Chondrocyte (in vitro differentiated cells): Measurements from ENCODE around the gene PDPK1. TPM values are rescaled to one million over a fixed set of nuclear protein-coding genes. Genes with fewer than 3 reads are reported as not detected.
A peak's percentile ranks its signal among the peaks of the same experiment; 100 is the strongest.
"Not testable (repeated sequence)": the region's sequence is repeated elsewhere in the genome, so short reads cannot be mapped to it uniquely, and the experiment has no call there.

Source experiments
- DNase-seq: peaks from one replicate; pipeline ENCODE4 v3.0.0; 2021; ENCODE audit warnings: mixed read lengths, low spot score
- H3K27ac Mint-ChIP-seq: one replicate; pipeline ENCODE4 v1.8.0; 2021; ENCODE audit warnings: mild to moderate bottlenecking, moderate library complexity, mixed read lengths; ENCODE audit not compliant: unreplicated experiment
- H3K27me3 Mint-ChIP-seq: 2 replicates; pipeline ENCODE4 v1.8.0; 2021; ENCODE audit warnings: low read depth, mixed read lengths
- H3K36me3 Mint-ChIP-seq: 2 replicates; pipeline ENCODE4 v1.8.0; 2021; ENCODE audit warnings: low read depth, mixed read lengths
- H3K4me1 Mint-ChIP-seq: 2 replicates; pipeline ENCODE4 v1.8.0; 2021; ENCODE audit warnings: low read depth, mild to moderate bottlenecking, mixed read lengths
- H3K4me3 Mint-ChIP-seq: one replicate; pipeline ENCODE4 v1.8.0; 2021; ENCODE audit warnings: mild to moderate bottlenecking, moderate library complexity, mixed read lengths; ENCODE audit not compliant: unreplicated experiment
- H3K9me3 Mint-ChIP-seq: 2 replicates; pipeline ENCODE4 v1.8.0; 2021; ENCODE audit warnings: low read depth, mixed read lengths
- CTCF ChIP-seq: fragments of 200-600 bp; sonication (generic); IDR thresholded peaks from 2 replicates; pipeline ENCODE4 v1.5.0; 2021; ENCODE audit warnings: antibody characterized with exemption, mild to moderate bottlenecking, moderate library complexity
- total RNA-seq: library from RNA; stranded (reverse); gene quantifications from 3 replicates; pipeline ENCODE4 v1.2.1, GENCODE V29; 2021

PDPK1 gene
- total RNA-seq, 1 donor from 2014 or later = 39.6 TPM

DNA sequence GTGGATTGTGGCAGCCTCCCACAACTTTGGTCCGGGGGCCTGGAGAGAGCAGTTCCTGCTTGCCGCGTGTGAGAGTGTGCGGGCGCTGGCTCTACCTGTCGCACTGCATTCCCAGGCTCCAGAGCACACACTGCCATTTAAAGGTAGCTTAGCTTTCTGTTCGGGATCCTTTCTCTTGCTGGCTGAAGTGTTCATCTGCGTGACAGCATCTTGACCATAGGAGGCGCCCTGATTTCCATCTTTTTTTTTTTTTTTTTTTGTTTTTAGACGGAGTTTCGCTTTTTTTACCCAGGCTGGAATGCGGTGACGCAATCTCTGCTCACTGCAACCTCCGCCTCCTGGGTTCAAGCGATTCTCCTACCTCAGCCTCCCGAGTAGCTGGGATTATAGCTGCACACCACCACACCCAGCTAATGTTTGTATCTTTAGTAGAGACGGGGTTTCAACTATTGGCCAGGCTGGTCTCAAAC, 13.6 kb downstream of the PDPK1 start:
- not testable (repeated sequence) for H3K4me1 Mint-ChIP-seq

DNA sequence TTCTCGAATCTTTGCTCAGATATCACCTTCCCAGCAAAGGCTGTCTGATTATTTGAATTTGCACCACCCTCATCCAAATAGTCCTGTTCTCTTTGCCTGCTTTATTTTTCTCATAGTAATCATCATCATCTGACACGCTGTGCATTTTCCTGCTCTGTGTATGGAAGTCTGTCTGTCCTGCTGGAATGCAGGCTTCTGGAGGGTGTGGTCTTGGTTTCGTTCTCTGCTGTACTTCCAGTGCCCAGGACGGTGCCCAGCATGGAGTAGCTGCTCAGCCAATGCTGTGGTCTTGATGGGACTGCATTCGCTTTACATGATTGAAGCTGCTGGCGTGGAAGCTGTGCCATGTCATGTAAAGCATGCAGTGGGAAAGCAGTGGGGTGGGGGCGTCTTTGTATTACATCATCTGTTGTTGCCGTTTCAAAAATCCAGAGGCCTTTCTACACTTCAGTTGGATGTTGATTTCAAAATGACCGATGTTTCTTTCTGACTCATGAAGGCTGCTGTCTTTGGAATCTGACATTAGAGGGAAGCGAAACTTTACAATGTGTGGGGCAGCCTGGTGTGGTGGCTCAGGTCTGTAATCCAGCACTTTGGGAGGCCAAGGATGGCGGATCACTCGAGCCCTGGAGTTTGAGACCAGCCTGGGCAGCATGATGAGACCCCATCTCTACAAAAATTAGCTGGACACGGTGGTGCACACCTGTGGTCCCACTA, 17.0 kb downstream of the PDPK1 start:
- H3K27ac Mint-ChIP-seq, H3K4me3 Mint-ChIP-seq, H3K4me1 Mint-ChIP-seq, H3K36me3 Mint-ChIP-seq, H3K27me3 Mint-ChIP-seq, H3K9me3 Mint-ChIP-seq, DNase-seq: not testable (repeated sequence)

More for the DNA sequence above, 13.6 kb downstream of the PDPK1 start:
- peak; percentile 58 for TF ChIP-seq CTCF
- not testable (repeated sequence) for H3K4me3 Mint-ChIP-seq, H3K9me3 Mint-ChIP-seq, DNase-seq, H3K27me3 Mint-ChIP-seq, H3K27ac Mint-ChIP-seq, H3K36me3 Mint-ChIP-seq

DNA sequence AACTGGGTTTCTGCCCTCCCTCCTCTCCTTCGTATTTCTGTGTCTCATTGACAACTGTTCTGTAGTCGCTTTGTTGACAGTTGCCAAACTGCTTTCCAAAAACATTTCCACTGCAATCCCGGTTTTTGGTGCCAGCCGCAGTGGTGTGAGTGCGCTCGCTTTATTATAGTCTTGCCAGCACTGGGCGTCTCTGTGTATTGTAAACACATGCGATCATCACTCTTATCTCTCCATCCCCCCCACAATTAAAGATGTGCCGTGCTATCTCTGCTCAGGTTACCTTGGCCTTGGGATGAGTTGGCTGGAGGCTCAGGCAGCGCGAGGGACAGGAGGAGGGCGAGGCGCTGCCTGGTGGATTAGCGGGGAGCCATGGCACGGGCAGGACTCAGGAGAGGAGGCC, 19.3 kb downstream of the PDPK1 start:
- not testable (repeated sequence) for H3K36me3 Mint-ChIP-seq, DNase-seq, H3K4me3 Mint-ChIP-seq, H3K9me3 Mint-ChIP-seq, H3K27me3 Mint-ChIP-seq, H3K27ac Mint-ChIP-seq, H3K4me1 Mint-ChIP-seq

DNA sequence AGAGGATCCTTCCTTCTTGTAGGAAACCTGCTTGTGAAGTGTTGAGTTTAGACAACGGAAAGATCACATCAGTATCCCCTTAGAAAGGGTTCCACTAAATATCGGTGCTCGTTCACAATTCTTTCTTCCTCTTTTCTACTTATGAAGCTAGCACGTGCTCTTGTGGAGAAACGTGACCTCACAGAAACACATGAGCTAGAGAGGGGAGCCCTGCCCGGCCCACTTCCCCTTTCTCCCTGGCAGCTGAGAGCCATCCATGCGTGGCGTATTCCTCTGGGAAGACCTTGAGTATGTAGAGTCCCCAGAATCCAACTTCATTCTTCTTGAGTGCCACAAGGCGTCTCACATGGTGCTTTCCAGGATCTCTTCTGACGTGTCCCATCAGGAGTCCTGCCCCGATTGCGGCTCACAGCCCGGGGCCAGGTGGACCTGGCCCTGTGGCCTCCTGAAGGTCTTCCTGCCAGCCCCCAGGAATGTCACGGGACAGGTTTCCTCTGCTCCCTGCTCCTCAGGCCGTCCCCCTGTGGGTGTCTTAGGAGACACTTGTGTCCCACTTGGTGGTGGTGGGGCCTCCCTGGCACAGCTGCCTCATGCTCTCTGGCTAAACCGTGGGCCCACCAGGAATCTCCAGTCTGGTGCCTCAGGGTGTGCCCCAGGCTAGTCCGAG, 22.4 kb downstream of the PDPK1 start:
- H3K9me3 Mint-ChIP-seq, H3K27me3 Mint-ChIP-seq, H3K4me3 Mint-ChIP-seq, DNase-seq, H3K27ac Mint-ChIP-seq, H3K4me1 Mint-ChIP-seq, H3K36me3 Mint-ChIP-seq: not testable (repeated sequence)

GRCh38 chr16:2560798-2561133, 22.9 kb downstream of the PDPK1 start:
- H3K27me3 Mint-ChIP-seq, H3K27ac Mint-ChIP-seq, H3K36me3 Mint-ChIP-seq, H3K4me1 Mint-ChIP-seq, H3K4me3 Mint-ChIP-seq, DNase-seq, H3K9me3 Mint-ChIP-seq: not testable (repeated sequence)
- TF ChIP-seq CTCF = peak; percentile 67

GRCh38 chr16:2567506-2567905, 29.7 kb downstream of the PDPK1 start:
- H3K27ac Mint-ChIP-seq = not testable (repeated sequence)

DNA sequence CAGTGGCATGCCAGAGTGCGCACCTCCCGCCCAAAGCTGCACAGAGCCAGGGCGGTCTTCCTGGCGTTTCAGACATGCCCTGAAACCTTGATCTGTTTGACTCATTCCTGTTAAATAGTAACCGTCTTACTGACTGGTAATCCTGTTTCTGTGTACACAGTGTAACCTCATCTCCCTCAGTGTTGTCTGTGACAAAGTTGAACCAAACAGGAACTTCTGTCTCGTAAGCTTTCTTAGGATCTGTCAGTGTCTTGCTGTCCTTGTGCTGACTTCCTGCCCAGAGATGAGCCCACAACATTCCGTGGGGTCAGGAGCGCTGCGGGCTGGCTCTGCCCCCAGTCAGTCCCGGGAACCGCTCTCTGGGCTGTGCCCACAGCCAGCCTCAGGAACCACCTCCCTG, 30.8 kb downstream of the PDPK1 start:
- not testable (repeated sequence) for H3K27ac Mint-ChIP-seq, DNase-seq, H3K9me3 Mint-ChIP-seq, H3K4me3 Mint-ChIP-seq, H3K27me3 Mint-ChIP-seq, H3K4me1 Mint-ChIP-seq, H3K36me3 Mint-ChIP-seq

More at GRCh38 chr16:2567506-2567905, 29.7 kb downstream of the PDPK1 start:
- H3K27me3 Mint-ChIP-seq, DNase-seq, H3K36me3 Mint-ChIP-seq, H3K9me3 Mint-ChIP-seq, H3K4me3 Mint-ChIP-seq, H3K4me1 Mint-ChIP-seq: not testable (repeated sequence)

GRCh38 chr16:2572704-2573103, 34.9 kb downstream of the PDPK1 start:
- H3K36me3 Mint-ChIP-seq, H3K27ac Mint-ChIP-seq, H3K27me3 Mint-ChIP-seq, H3K4me3 Mint-ChIP-seq, DNase-seq, H3K4me1 Mint-ChIP-seq, H3K9me3 Mint-ChIP-seq: not testable (repeated sequence)

DNA sequence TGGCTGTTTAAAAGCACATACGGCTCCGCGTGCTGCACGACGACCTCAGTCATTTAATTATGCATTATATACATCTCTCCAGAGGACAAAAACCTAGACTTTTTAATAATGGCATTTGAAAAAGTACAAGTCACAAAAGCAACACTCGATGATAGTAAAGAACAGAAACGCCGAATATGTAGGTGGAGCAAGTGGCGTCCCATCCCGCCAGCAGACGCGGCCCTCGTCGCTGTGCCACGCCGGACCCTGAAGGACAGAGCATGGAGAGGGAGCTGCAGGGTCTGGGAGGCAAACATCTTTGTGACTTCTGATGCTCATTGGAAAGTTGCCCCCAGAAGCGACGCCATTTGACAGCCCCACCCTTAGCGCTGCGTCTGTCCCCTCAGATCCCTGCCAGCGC, 38.0 kb downstream of the PDPK1 start:
- H3K36me3 Mint-ChIP-seq, H3K27me3 Mint-ChIP-seq, H3K9me3 Mint-ChIP-seq, H3K4me3 Mint-ChIP-seq, H3K4me1 Mint-ChIP-seq, DNase-seq, H3K27ac Mint-ChIP-seq: not testable (repeated sequence)

GRCh38 chr16:2577044-2577443, 39.2 kb downstream of the PDPK1 start:
- not testable (repeated sequence) for H3K4me3 Mint-ChIP-seq, DNase-seq, H3K27ac Mint-ChIP-seq, H3K36me3 Mint-ChIP-seq, H3K27me3 Mint-ChIP-seq, H3K4me1 Mint-ChIP-seq, H3K9me3 Mint-ChIP-seq

- not testable (repeated sequence) for H3K9me3 Mint-ChIP-seq, H3K4me1 Mint-ChIP-seq, DNase-seq, H3K36me3 Mint-ChIP-seq, H3K27ac Mint-ChIP-seq, H3K4me3 Mint-ChIP-seq, H3K27me3 Mint-ChIP-seq
These were observed 41.1 kb downstream of the PDPK1 start for GRCh38 chr16:2578905-2579304.
